GM08714 (cell line): ENCODE data around the gene CTNNB1.

Experiments used
- H3K4me3 ChIP-seq: fragments of 200-500 bp; sonication (Bioruptor generic); 2 replicates; pipeline ENCODE4 v1.5.1; 2014; ENCODE audit warnings: mild to moderate bottlenecking, low read length, inconsistent platforms
- ZNF274 ChIP-seq: IDR thresholded peaks from 2 replicates; pipeline ENCODE4 v1.6.1; 2012; ENCODE audit warnings: mild to moderate bottlenecking, low read depth, low read length

CTNNB1 gene

GRCh38 chr3:41219424-41219823, 20.1 kb downstream of the CTNNB1 start:
- H3K4me3 ChIP-seq: no peak overlapping the region
- TF ChIP-seq ZNF274: no peak

GRCh38 chr3:41220906-41221677, 21.8 kb downstream of the CTNNB1 start:
- no peak for TF ChIP-seq ZNF274
- no peak overlapping the region for H3K4me3 ChIP-seq

- no peak for TF ChIP-seq ZNF274
- no peak overlapping the region for H3K4me3 ChIP-seq
Observed at GRCh38 chr3:41222012-41222411, 22.7 kb downstream of the CTNNB1 start.

- no peak overlapping the region for H3K4me3 ChIP-seq
- no peak for TF ChIP-seq ZNF274
Observed at GRCh38 chr3:41222501-41222900, 23.2 kb downstream of the CTNNB1 start.

GRCh38 chr3:41223078-41223477, 23.8 kb downstream of the CTNNB1 start:
- TF ChIP-seq ZNF274: no peak

GRCh38 chr3:41223691-41224090, 24.4 kb downstream of the CTNNB1 start:
- no peak overlapping the region for H3K4me3 ChIP-seq
- TF ChIP-seq ZNF274: no peak

More at GRCh38 chr3:41223078-41223477, 23.8 kb downstream of the CTNNB1 start:
- H3K4me3 ChIP-seq: no peak overlapping the region

- no peak overlapping the region for H3K4me3 ChIP-seq
- no peak for TF ChIP-seq ZNF274
Observed at GRCh38 chr3:41224120-41224806, 25.0 kb downstream of the CTNNB1 start.

- TF ChIP-seq ZNF274: no peak
Observed at GRCh38 chr3:41234823-41235721, 35.8 kb downstream of the CTNNB1 start.

GRCh38 chr3:41236228-41236627, 36.9 kb downstream of the CTNNB1 start:
- no peak overlapping the region for H3K4me3 ChIP-seq
- TF ChIP-seq ZNF274: no peak

More at GRCh38 chr3:41234823-41235721, 35.8 kb downstream of the CTNNB1 start:
- no peak overlapping the region for H3K4me3 ChIP-seq

GRCh38 chr3:41237907-41238306, 38.6 kb downstream of the CTNNB1 start:
- no peak for TF ChIP-seq ZNF274
- no peak overlapping the region for H3K4me3 ChIP-seq

GRCh38 chr3:41239587-41239986, 40.3 kb downstream of the CTNNB1 start:
- TF ChIP-seq ZNF274: no peak
- no peak overlapping the region for H3K4me3 ChIP-seq

GRCh38 chr3:41241161-41241560, 41.9 kb downstream of the CTNNB1 start:
- TF ChIP-seq ZNF274: no peak
- no peak overlapping the region for H3K4me3 ChIP-seq

- no peak overlapping the region for H3K4me3 ChIP-seq
- TF ChIP-seq ZNF274: no peak
Observed at GRCh38 chr3:41241800-41242571, 42.7 kb downstream of the CTNNB1 start.
